ENCODE results near the gene PPP1R10. TPM values are rescaled to one million over a fixed set of nuclear protein-coding genes. Genes with fewer than 3 reads are reported as not detected.
A peak's percentile ranks its signal among the peaks of the same experiment; 100 is the strongest.

Gene PPP1R10
- total RNA-seq, 1 experiment from 2014 or later = 103 TPM

DNA sequence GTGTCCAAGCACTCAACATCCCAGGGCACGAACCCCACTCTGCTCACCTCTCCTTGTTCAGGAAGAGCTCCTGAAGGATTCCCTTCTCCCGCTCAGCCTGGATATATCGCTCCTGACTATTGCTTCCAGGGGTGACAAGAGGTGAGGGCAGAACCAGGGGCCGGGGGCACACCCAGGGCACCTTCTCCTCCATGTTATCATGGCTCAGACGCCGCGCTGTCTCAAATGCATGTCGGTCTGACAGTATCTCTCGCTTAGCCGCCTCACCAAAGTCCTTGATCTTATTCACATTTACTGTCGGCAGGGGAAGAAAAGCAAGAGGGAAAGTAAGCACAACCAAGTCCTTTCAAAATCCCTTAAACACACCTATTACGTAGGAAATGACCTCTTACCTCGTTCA lies 13.1 kb downstream of the PPP1R10 start:
- Mint-ChIP-seq H3K27ac (ENCODE audit: low read depth, unreplicated experiment) (no peak overlapping the region), H3K9me3 (ENCODE audit: unreplicated experiment) (no peaks in the 10 kb centered on the region), H3K4me1 (ENCODE audit: insufficient read depth, unreplicated experiment) (peaks cover 5% of the 10 kb centered on the region), H3K36me3 (ENCODE audit: insufficient read depth, unreplicated experiment) (peaks cover 100% of the 10 kb centered on the region), H3K4me3 (ENCODE audit: unreplicated experiment) (no peak overlapping the region), H3K27me3 (ENCODE audit: insufficient read depth, unreplicated experiment) (no peaks in the 10 kb centered on the region)
- DNase-seq (ENCODE audit: unreplicated experiment) = no peak
- TSS peak; percentile 11 for BruUV-seq (replicated peaks)
- TF ChIP-seq, protein P1, sequence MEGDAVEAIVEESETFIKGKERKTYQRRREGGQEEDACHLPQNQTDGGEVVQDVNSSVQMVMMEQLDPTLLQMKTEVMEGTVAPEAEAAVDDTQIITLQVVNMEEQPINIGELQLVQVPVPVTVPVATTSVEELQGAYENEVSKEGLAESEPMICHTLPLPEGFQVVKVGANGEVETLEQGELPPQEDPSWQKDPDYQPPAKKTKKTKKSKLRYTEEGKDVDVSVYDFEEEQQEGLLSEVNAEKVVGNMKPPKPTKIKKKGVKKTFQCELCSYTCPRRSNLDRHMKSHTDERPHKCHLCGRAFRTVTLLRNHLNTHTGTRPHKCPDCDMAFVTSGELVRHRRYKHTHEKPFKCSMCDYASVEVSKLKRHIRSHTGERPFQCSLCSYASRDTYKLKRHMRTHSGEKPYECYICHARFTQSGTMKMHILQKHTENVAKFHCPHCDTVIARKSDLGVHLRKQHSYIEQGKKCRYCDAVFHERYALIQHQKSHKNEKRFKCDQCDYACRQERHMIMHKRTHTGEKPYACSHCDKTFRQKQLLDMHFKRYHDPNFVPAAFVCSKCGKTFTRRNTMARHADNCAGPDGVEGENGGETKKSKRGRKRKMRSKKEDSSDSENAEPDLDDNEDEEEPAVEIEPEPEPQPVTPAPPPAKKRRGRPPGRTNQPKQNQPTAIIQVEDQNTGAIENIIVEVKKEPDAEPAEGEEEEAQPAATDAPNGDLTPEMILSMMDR (IDR thresholded peaks at IDR 0.05; ENCODE audit: unreplicated experiment) = no peak
- POLR2A ChIA-PET = interaction anchor here (0.6 to 3.1 kb wide), 3 partner anchors 10 to 25 kb away, joined by 3 to 18 read pairs (median 4); no protein-coding TSS in a partner anchor
- intact Hi-C loops (cut with micrococcal nuclease) = no loop called here
- CTCF ChIA-PET = interaction anchor here (0.7 to 1.6 kb wide), 2 partner anchors 8 to 121 kb away, joined by 3 to 4 read pairs; no protein-coding TSS in a partner anchor

DNA sequence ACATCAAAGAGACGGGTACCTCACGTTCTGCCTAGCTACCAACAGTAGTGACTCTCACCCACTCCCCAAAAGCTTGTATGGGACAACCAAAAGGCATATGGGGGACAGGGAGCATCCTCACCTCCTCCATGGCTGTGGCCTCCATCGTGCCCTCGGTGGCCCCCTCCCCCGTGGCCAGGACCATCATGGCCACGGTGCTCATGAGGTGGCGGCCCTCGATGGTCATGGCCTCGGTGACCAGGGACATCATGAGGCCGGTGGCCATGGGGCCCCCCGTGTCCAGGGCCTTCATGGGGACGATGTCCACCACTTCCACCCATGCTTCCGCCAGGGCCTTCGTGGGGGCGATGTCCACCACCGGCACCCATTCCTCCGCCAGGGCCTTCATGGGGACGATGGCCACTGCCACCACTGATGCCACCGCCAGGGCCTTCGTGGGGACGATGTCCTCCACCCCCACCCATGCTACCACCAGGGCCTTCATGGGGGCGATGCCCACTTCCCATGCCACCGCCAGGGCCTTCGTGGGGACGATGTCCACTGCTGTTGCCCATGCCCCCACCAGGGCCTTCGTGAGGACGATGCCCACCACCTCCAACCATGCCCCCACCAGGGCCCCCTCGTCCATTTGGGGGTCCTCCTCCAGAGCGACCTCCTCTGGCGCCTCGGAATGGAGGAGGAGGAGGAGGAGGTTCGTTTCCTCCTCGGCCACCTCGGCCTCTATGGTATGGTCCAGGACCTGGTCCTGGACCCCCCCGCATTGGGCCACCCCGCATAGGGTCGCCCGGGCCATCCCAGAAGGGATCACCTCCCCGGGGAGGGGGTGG lies 15.0 kb downstream of the PPP1R10 start:
- ChIA-PET CTCF (interaction anchor here (2.4 kb wide), 1 partner anchor 11 kb away, joined by 8 read pairs; no protein-coding TSS in a partner anchor), POLR2A (interaction anchor here (0.6 to 7.3 kb wide), 3 partner anchors 8 to 52 kb away, joined by 3 to 107 read pairs (median 11); no protein-coding TSS in a partner anchor)
- intact Hi-C loops (cut with micrococcal nuclease) = no loop called here
- TF ChIP-seq, protein P1 (IDR thresholded peaks at IDR 0.05; ENCODE audit: unreplicated experiment) = no peak
- no TSS peak for BruUV-seq (replicated peaks)
- Mint-ChIP-seq H3K36me3 (ENCODE audit: insufficient read depth, unreplicated experiment) (peaks cover 99% of the 10 kb centered on the region), H3K4me1 (ENCODE audit: insufficient read depth, unreplicated experiment) (no peaks in the 10 kb centered on the region), H3K9me3 (ENCODE audit: unreplicated experiment) (no peaks in the 10 kb centered on the region), H3K27ac (ENCODE audit: low read depth, unreplicated experiment) (no peak overlapping the region), H3K27me3 (ENCODE audit: insufficient read depth, unreplicated experiment) (no peaks in the 10 kb centered on the region), H3K4me3 (ENCODE audit: unreplicated experiment) (no peak overlapping the region)
- DNase-seq (ENCODE audit: unreplicated experiment) = no peak

DNA sequence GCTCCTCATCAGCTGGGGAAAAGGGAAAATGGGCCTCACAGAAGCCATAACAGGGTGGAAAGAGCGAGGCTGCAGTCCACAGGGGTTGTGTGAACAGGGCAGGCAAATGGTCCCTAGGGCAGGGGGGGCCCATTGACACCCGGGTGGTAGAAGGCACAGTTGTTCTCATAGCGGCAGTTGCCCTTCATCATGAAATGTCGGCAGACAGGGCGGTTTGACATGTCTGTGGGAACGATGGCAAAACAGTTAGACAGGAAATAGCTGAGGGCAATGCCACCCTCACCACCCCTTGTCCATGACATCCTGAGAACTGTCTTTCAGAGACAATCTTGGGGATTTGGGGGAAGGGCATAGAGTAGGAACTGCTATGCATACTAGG lies 15.6 kb downstream of the PPP1R10 start:
- no peaks in the 10 kb centered on the region for H3K4me1 Mint-ChIP-seq (ENCODE audit: insufficient read depth, unreplicated experiment)
- CTCF ChIA-PET = interaction anchor here (2.4 kb wide), 1 partner anchor 11 kb away, joined by 8 read pairs; no protein-coding TSS in a partner anchor
- H3K27ac Mint-ChIP-seq (ENCODE audit: low read depth, unreplicated experiment) = no peak overlapping the region
- POLR2A ChIA-PET = interaction anchor here (1.6 to 7.3 kb wide), 5 partner anchors 9 to 31 kb away, joined by 4 to 107 read pairs (median 11); no protein-coding TSS in a partner anchor
- TF ChIP-seq, protein P1 (IDR thresholded peaks at IDR 0.05; ENCODE audit: unreplicated experiment) = no peak
- H3K4me3 Mint-ChIP-seq (ENCODE audit: unreplicated experiment) = no peak overlapping the region
- intact Hi-C loops (cut with micrococcal nuclease) = no loop called here
- no TSS peak for BruUV-seq (replicated peaks)
- H3K27me3 Mint-ChIP-seq (ENCODE audit: insufficient read depth, unreplicated experiment) = no peaks in the 10 kb centered on the region
- H3K9me3 Mint-ChIP-seq (ENCODE audit: unreplicated experiment) = no peaks in the 10 kb centered on the region
- no peak for DNase-seq (ENCODE audit: unreplicated experiment)
- peaks cover 94% of the 10 kb centered on the region for H3K36me3 Mint-ChIP-seq (ENCODE audit: insufficient read depth, unreplicated experiment)

DNA sequence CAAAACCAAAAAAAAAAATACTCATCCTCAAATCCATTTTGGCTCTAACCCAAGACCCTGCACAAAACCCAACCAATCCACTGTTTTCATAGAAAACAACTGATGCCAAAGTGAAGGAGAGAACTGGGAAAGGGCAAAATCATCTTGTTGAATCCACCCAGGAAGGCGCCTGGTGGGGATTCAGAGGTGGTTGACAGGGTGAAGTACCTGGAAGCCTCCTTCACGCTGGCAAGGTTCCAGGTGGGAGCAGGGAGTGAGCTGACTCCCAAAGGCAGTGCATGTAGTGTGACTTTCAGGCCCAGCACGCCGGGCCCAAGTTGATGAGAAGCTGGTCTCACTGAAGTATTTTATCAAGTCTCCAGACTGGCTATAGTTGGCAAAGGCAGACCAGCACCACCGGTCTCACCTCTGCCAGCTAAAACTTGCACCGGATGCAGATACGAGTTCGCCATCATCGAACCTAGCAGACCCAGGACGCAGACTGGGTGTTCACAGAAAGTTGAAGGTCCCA lies 16.5 kb downstream of the PPP1R10 start:
- no peak overlapping the region for H3K4me3 Mint-ChIP-seq (ENCODE audit: unreplicated experiment)
- CTCF ChIA-PET = interaction anchor here (0.6 to 2.4 kb wide), 3 partner anchors 12 to 172 kb away, joined by 3 to 8 read pairs (median 3); no protein-coding TSS in a partner anchor
- H3K36me3 Mint-ChIP-seq (ENCODE audit: insufficient read depth, unreplicated experiment) = peaks cover 85% of the 10 kb centered on the region
- no peaks in the 10 kb centered on the region for H3K4me1 Mint-ChIP-seq (ENCODE audit: insufficient read depth, unreplicated experiment)
- no peak overlapping the region for H3K27ac Mint-ChIP-seq (ENCODE audit: low read depth, unreplicated experiment)
- intact Hi-C loops (cut with micrococcal nuclease) = no loop called here
- POLR2A ChIA-PET = interaction anchor here (0.7 to 7.3 kb wide), 7 partner anchors 10 to 115 kb away, joined by 3 to 107 read pairs (median 11); partner anchors contain the start of genes MRPS18B and PPP1R10
- TSS peak; percentile 9 for BruUV-seq (replicated peaks)
- DNase-seq (ENCODE audit: unreplicated experiment) = peak; percentile 20
- no peaks in the 10 kb centered on the region for H3K9me3 Mint-ChIP-seq (ENCODE audit: unreplicated experiment)
- H3K27me3 Mint-ChIP-seq (ENCODE audit: insufficient read depth, unreplicated experiment) = no peaks in the 10 kb centered on the region
- TF ChIP-seq, protein P1 (IDR thresholded peaks at IDR 0.05; ENCODE audit: unreplicated experiment) = no peak
